ENCODE data around the gene RABL3. TPM values are rescaled to one million over a fixed set of nuclear protein-coding genes. Genes with fewer than 3 reads are reported as not detected.
"Not testable (repeated sequence)": the region's sequence is repeated elsewhere in the genome, so short reads cannot be mapped to it uniquely, and the experiment has no call there.

RABL3 gene
- total RNA-seq, 4 donors from 2014 or later, result 9.1 to 54.6 (median 31.7) TPM

GRCh38 chr3:120763601-120764000 lies 21.3 kb upstream of the RABL3 start:
- TF ChIP-seq POLR2A (IDR thresholded peaks at IDR 0.05), result no peak
- no peak for TF ChIP-seq CTCF (IDR thresholded peaks at IDR 0.05)

GRCh38 chr3:120762615-120763014 lies 20.3 kb upstream of the RABL3 start:
- Histone ChIP-seq H3K4me3 (no peak overlapping the region), H3K4me1 (peaks cover 0 to 4% of the 10 kb centered on the region in 2 donors), H3K27ac (no peak overlapping the region), H3K9me3 (no peaks in the 10 kb centered on the region), H3K27me3 (no peaks in the 10 kb centered on the region), H3K36me3 (no peaks in the 10 kb centered on the region)
- TF ChIP-seq POLR2A (IDR thresholded peaks at IDR 0.05), result no peak
- no peak for TF ChIP-seq CTCF (IDR thresholded peaks at IDR 0.05)
- intact Hi-C loops (cut with DNase I; ENCODE audit: low total_unique reads), result no loop called here
- DNase-seq, result no peak

More at GRCh38 chr3:120763601-120764000, 21.3 kb upstream of the RABL3 start:
- Histone ChIP-seq H3K36me3 (no peaks in the 10 kb centered on the region), H3K27me3 (no peaks in the 10 kb centered on the region), H3K4me1 (peaks cover 0 to 4% of the 10 kb centered on the region in 2 donors), H3K4me3 (no peak overlapping the region), H3K27ac (no peak overlapping the region), H3K9me3 (no peaks in the 10 kb centered on the region)
- no peak for DNase-seq
- intact Hi-C loops (cut with DNase I; ENCODE audit: low total_unique reads), result no loop called here

GRCh38 chr3:120758551-120758950 lies 16.2 kb upstream of the RABL3 start:
- DNase-seq; intact Hi-C loops (cut with DNase I; ENCODE audit: low total_unique reads); H3K4me3 ChIP-seq; H3K4me1 ChIP-seq; H3K36me3 ChIP-seq; H3K9me3 ChIP-seq; H3K27ac ChIP-seq; H3K27me3 ChIP-seq: not testable (repeated sequence)

GRCh38 chr3:120756061-120756460 lies 13.7 kb upstream of the RABL3 start:
- intact Hi-C loops (cut with DNase I; ENCODE audit: low total_unique reads), result no loop called here
- H3K36me3 ChIP-seq, result no peaks in the 10 kb centered on the region
- no peak for DNase-seq
- H3K9me3 ChIP-seq, result no peaks in the 10 kb centered on the region
- H3K27ac ChIP-seq, result no peak overlapping the region
- H3K4me3 ChIP-seq, result no peak overlapping the region
- no peak for TF ChIP-seq CTCF (IDR thresholded peaks at IDR 0.05)
- no peak for TF ChIP-seq POLR2A (IDR thresholded peaks at IDR 0.05)
- H3K4me1 ChIP-seq, result no peaks in the 10 kb centered on the region
- no peaks in the 10 kb centered on the region for H3K27me3 ChIP-seq

- H3K27ac ChIP-seq, result no peak overlapping the region
- H3K27me3 ChIP-seq, result no peaks in the 10 kb centered on the region
- intact Hi-C loops (cut with DNase I; ENCODE audit: low total_unique reads), result no loop called here
- no peaks in the 10 kb centered on the region for H3K4me1 ChIP-seq
- TF ChIP-seq CTCF (IDR thresholded peaks at IDR 0.05), result no peak
- TF ChIP-seq POLR2A (IDR thresholded peaks at IDR 0.05), result no peak
- no peaks in the 10 kb centered on the region for H3K36me3 ChIP-seq
- DNase-seq, result no peak
- H3K9me3 ChIP-seq, result no peaks in the 10 kb centered on the region
- H3K4me3 ChIP-seq, result no peak overlapping the region
Measured at GRCh38 chr3:120753810-120754209, 11.5 kb upstream of the RABL3 start.

GRCh38 chr3:120752865-120753264 lies 10.5 kb upstream of the RABL3 start:
- no peaks in the 10 kb centered on the region for H3K27me3 ChIP-seq
- no peak overlapping the region for H3K4me3 ChIP-seq
- no peak overlapping the region for H3K27ac ChIP-seq
- no peaks in the 10 kb centered on the region for H3K4me1 ChIP-seq
- TF ChIP-seq POLR2A (IDR thresholded peaks at IDR 0.05) (no peak), CTCF (IDR thresholded peaks at IDR 0.05) (no peak)
- intact Hi-C loops (cut with DNase I; ENCODE audit: low total_unique reads), result no loop called here
- DNase-seq, result no peak
- H3K9me3 ChIP-seq, result no peaks in the 10 kb centered on the region
- no peaks in the 10 kb centered on the region for H3K36me3 ChIP-seq

All from uterus (tissue), 4 donors.